ENCODE measurements around the gene MCTP2. TPM values are rescaled to one million over a fixed set of nuclear protein-coding genes. Genes with fewer than 3 reads are reported as not detected.
A peak's percentile ranks its signal among the peaks of the same experiment; 100 is the strongest.

MCTP2 gene
- polyA plus RNA-seq, 4 donors = 4.1 to 11.7 (median 5.6) TPM

DNA sequence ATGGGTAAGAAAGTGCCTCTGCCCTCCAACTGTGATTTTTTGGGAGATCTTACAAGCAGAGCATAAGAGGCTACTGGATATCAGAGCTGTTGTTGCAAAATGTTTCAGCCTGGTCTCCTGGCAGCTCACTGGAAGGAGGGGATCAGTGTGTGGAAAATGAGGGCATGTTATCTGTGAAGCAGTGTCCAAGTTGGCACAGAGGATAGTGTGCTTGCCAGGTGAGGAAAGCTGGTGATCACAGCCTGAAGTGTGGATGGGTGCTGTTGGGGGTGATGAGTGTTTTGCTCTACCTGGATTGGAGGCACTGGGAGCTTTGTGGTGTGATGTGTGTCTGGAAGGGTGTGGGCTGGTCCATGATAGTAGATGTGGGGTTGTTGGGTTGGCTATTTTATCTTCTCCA lies 69.3 kb downstream of the MCTP2 start:
- FAIRE-seq (no peak), DNase-seq (no peak)
- Histone ChIP-seq H3K4me1 (ENCODE audit: control insufficient read depth in 3 of 3, insufficient read depth in 2 of 3, low read depth in 1 of 3, low read length in 2 of 3) (peaks cover 2 to 9% (median 3%) of the 10 kb centered on the region in 3 donors), H3K27me3 (ENCODE audit: control insufficient read depth in 3 of 3, insufficient read depth in 3 of 3, low read length in 3 of 3) (no peaks in the 10 kb centered on the region), H3K27ac (ENCODE audit: low read depth in 1 of 3, low read length in 2 of 3) (no peak overlapping the region), H3K4me3 (ENCODE audit: low read depth in 1 of 3, low read length in 3 of 3) (no peak overlapping the region), H3K9me3 (ENCODE audit: control insufficient read depth in 2 of 2, insufficient read depth in 1 of 2, low read depth in 1 of 2, low read length in 1 of 2) (no peaks in the 10 kb centered on the region), H3K36me3 (ENCODE audit: control insufficient read depth in 3 of 3, insufficient read depth in 2 of 3, low read depth in 1 of 3, low read length in 3 of 3) (peaks cover 0 to 10% (median 3%) of the 10 kb centered on the region in 3 donors)

DNA sequence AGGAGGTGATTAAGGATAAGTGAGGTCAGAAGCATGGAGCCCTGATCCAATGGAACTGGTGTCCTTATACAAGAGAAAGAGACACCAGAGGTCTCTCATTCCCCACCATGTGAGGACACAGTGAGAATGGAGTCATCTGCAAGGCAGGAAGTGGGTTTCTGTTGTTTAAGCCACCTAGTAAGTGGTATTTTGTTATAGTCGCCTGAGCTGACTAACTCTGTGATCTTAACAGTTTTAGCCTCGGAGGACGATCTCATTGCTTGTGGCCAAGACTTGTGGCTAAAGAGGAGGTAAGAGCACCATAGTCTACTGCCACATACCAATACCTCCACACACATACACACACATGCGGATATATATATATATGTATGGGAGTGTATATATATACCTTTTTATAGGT lies 73.8 kb downstream of the MCTP2 start:
- peak in 1 of 2 donors; percentile 47 for DNase-seq
- 65 to 91% (median 81%) methylated on average over 4 of the region's 4 CpGs for WGBS, 3 donors
- peaks cover 0 to 9% (median 3%) of the 10 kb centered on the region in 3 donors for H3K4me1 ChIP-seq (ENCODE audit: control insufficient read depth in 3 of 3, insufficient read depth in 2 of 3, low read depth in 1 of 3, low read length in 2 of 3)
- FAIRE-seq = no peak
- no peak overlapping the region for H3K27ac ChIP-seq (ENCODE audit: low read depth in 1 of 3, low read length in 2 of 3)
- H3K9me3 ChIP-seq (ENCODE audit: control insufficient read depth in 2 of 2, insufficient read depth in 1 of 2, low read depth in 1 of 2, low read length in 1 of 2) = no peaks in the 10 kb centered on the region
- H3K4me3 ChIP-seq (ENCODE audit: low read depth in 1 of 3, low read length in 3 of 3) = no peak overlapping the region
- H3K27me3 ChIP-seq (ENCODE audit: control insufficient read depth in 3 of 3, insufficient read depth in 3 of 3, low read length in 3 of 3) = no peaks in the 10 kb centered on the region
- H3K36me3 ChIP-seq (ENCODE audit: control insufficient read depth in 3 of 3, insufficient read depth in 2 of 3, low read depth in 1 of 3, low read length in 3 of 3) = peaks cover 0 to 12% (median 3%) of the 10 kb centered on the region in 3 donors

DNA sequence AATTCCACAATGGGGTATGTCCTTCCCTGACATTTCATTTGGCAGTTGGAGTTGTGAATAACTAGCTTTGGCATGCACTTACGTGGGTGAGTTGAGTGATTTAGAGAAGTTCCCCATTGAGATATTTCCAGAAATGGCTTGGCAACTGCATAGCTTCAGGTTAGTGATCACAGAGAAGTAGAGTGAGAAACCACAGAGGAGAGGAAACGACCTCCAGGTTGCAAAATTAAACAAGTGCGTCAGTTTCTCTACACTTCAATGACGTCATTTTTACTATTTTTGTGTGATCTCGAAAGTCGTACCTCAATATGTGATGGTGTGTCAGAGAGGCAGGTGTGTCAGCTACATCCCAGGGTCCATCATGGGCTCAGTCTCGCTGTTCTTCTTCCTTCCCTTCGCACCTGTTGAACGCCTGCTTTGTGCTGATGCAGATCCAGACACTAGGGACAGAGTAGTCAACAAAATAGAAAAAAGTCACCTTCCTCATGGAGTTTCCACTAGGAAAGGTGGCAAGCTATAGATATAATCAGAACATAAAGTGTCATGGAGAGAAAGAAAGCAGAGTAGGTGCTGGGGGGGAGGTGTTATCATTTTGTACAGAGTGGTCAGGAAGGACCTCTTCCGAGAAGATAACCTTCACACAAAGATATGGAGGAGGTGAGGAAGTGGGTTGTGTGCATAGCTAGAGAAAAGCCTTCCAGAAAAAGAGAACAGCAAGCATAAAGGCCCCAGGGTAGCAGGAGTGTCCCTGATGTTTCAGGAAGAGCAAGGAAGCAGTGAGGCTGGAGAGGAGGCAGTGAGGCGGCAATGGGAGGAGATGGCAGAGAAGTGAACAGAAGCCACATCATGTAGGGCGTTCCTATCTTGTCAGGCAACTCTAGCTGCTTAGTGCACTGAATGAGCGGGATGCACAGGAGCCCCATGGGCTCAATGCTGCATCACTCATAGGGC lies 75.6 kb downstream of the MCTP2 start:
- Histone ChIP-seq H3K9me3 (ENCODE audit: control insufficient read depth in 2 of 2, insufficient read depth in 1 of 2, low read depth in 1 of 2, low read length in 1 of 2) (no peaks in the 10 kb centered on the region), H3K27me3 (ENCODE audit: control insufficient read depth in 3 of 3, insufficient read depth in 3 of 3, low read length in 3 of 3) (no peaks in the 10 kb centered on the region), H3K27ac (ENCODE audit: low read depth in 1 of 3, low read length in 2 of 3) (no peak overlapping the region), H3K36me3 (ENCODE audit: control insufficient read depth in 3 of 3, insufficient read depth in 2 of 3, low read depth in 1 of 3, low read length in 3 of 3) (peaks cover 0 to 12% (median 2%) of the 10 kb centered on the region in 3 donors), H3K4me1 (ENCODE audit: control insufficient read depth in 3 of 3, insufficient read depth in 2 of 3, low read depth in 1 of 3, low read length in 2 of 3) (peaks cover 0 to 9% (median 2%) of the 10 kb centered on the region in 3 donors), H3K4me3 (ENCODE audit: low read depth in 1 of 3, low read length in 3 of 3) (no peak overlapping the region)
- WGBS, 3 donors = 75 to 88% (median 83%) methylated on average over 13 of the region's 13 CpGs
- FAIRE-seq = no peak
- DNase-seq = no peak

DNA sequence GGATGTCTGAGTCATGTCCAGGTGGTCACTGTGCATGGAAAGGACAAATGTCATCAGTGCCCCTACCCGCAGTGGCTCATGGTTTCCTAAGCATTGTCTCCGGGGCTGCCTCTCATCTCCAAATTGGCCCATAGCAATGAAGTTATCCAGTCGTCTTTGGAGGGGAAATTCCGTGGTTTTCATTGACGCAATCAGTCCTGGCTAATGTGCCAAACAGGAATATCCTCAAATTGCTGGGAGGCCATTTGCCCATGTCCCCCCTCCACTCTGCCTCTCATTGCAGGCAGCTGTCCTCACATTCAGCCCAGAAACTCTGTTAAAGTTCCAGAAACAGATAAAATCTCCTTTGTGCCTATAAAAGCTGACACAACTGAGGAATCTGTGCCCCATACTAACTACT lies 81.6 kb downstream of the MCTP2 start:
- no peak for DNase-seq
- no peak overlapping the region for H3K4me3 ChIP-seq (ENCODE audit: low read depth in 1 of 3, low read length in 3 of 3)
- FAIRE-seq = no peak
- H3K36me3 ChIP-seq (ENCODE audit: control insufficient read depth in 3 of 3, insufficient read depth in 2 of 3, low read depth in 1 of 3, low read length in 3 of 3) = peaks cover 0 to 14% (median 6%) of the 10 kb centered on the region in 3 donors
- H3K27me3 ChIP-seq (ENCODE audit: control insufficient read depth in 3 of 3, insufficient read depth in 3 of 3, low read length in 3 of 3) = no peaks in the 10 kb centered on the region
- no peaks in the 10 kb centered on the region for H3K9me3 ChIP-seq (ENCODE audit: control insufficient read depth in 2 of 2, insufficient read depth in 1 of 2, low read depth in 1 of 2, low read length in 1 of 2)
- H3K27ac ChIP-seq (ENCODE audit: low read depth in 1 of 3, low read length in 2 of 3) = no peak overlapping the region
- WGBS, 3 donors = 77 to 94% (median 91%) methylated on average over 5 of the region's 5 CpGs
- H3K4me1 ChIP-seq (ENCODE audit: control insufficient read depth in 3 of 3, insufficient read depth in 2 of 3, low read depth in 1 of 3, low read length in 2 of 3) = no peaks in the 10 kb centered on the region

DNA sequence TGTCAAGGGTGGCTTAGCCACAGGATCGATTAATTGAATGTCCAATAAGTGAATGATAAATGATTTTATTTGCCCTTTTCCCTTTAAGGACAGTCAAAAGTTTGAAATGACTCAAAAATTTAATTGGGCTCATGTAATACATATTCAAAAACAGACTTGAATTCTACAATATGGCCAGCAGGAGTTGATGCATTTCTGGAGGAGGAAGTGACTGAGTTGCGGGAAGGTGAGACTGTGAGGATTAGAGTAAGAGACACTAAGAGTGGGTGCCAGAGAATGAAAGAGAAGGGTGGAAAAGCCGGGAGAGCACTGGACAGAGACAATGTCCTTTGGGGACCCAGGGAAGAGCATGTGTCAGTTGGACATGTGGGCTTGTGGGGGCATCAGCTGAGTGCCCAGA lies 83.3 kb downstream of the MCTP2 start:
- no peak for FAIRE-seq
- no peaks in the 10 kb centered on the region for H3K9me3 ChIP-seq (ENCODE audit: control insufficient read depth in 2 of 2, insufficient read depth in 1 of 2, low read depth in 1 of 2, low read length in 1 of 2)
- H3K27me3 ChIP-seq (ENCODE audit: control insufficient read depth in 3 of 3, insufficient read depth in 3 of 3, low read length in 3 of 3) = no peaks in the 10 kb centered on the region
- no peak for DNase-seq
- H3K36me3 ChIP-seq (ENCODE audit: control insufficient read depth in 3 of 3, insufficient read depth in 2 of 3, low read depth in 1 of 3, low read length in 3 of 3) = peaks cover 0 to 12% (median 9%) of the 10 kb centered on the region in 3 donors
- no peak overlapping the region for H3K4me3 ChIP-seq (ENCODE audit: low read depth in 1 of 3, low read length in 3 of 3)
- no peaks in the 10 kb centered on the region for H3K4me1 ChIP-seq (ENCODE audit: control insufficient read depth in 3 of 3, insufficient read depth in 2 of 3, low read depth in 1 of 3, low read length in 2 of 3)
- WGBS, 3 donors = 89 to 92% (median 89%) methylated on average over 3 of the region's 3 CpGs
- no peak overlapping the region for H3K27ac ChIP-seq (ENCODE audit: low read depth in 1 of 3, low read length in 2 of 3)

DNA sequence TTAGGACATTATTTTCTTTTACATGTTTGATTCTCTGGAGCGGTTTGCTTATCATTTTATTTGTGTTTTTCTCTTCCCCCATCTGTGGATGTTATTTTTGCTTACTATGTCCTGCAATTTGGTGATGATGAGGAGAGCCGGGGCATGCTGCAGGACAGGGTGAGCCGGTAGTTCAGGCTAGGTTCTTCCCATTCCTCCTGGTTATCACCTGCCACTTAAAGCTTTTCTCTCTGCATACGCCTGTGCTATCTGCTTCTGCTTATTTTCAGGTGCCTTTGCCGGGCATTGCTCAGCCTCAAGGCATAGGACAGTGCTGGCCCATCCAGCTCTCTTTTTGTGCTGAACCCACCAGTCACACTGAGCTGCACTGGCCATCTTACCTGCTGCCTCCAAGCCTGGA lies 85.8 kb downstream of the MCTP2 start:
- Histone ChIP-seq H3K9me3 (ENCODE audit: control insufficient read depth in 2 of 2, insufficient read depth in 1 of 2, low read depth in 1 of 2, low read length in 1 of 2) (no peaks in the 10 kb centered on the region), H3K27ac (ENCODE audit: low read depth in 1 of 3, low read length in 2 of 3) (no peak overlapping the region), H3K36me3 (ENCODE audit: control insufficient read depth in 3 of 3, insufficient read depth in 2 of 3, low read depth in 1 of 3, low read length in 3 of 3) (peaks cover 0 to 12% (median 9%) of the 10 kb centered on the region in 3 donors), H3K4me1 (ENCODE audit: control insufficient read depth in 3 of 3, insufficient read depth in 2 of 3, low read depth in 1 of 3, low read length in 2 of 3) (no peaks in the 10 kb centered on the region), H3K27me3 (ENCODE audit: control insufficient read depth in 3 of 3, insufficient read depth in 3 of 3, low read length in 3 of 3) (no peaks in the 10 kb centered on the region), H3K4me3 (ENCODE audit: low read depth in 1 of 3, low read length in 3 of 3) (no peak overlapping the region)
- DNase-seq (no peak), FAIRE-seq (no peak)
- 86 to 93% (median 87%) methylated on average over 5 of the region's 5 CpGs for WGBS, 3 donors

DNA sequence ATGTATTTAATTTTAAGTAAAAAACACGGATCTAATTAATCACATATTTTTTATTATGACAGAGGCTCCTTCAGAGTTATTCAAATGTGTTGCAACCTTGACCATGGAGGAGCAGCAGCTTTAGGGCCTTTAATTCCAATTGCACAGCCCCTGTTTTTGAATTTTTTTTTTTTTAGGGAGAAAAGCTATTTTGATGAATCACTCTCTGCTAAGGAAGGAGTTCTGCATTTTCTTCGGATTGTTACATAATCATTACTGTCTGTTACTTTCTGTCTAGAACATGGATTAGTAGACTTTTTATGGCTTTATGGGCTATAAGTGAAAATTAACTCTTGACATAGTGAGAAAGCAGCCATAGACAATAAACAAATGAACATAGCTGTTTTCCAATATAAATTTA lies 90.8 kb downstream of the MCTP2 start:
- 37 to 51% (median 50%) methylated on average over 2 of the region's 2 CpGs for WGBS, 3 donors
- H3K4me3 ChIP-seq (ENCODE audit: low read depth in 1 of 3, low read length in 3 of 3) = no peak overlapping the region

DNA sequence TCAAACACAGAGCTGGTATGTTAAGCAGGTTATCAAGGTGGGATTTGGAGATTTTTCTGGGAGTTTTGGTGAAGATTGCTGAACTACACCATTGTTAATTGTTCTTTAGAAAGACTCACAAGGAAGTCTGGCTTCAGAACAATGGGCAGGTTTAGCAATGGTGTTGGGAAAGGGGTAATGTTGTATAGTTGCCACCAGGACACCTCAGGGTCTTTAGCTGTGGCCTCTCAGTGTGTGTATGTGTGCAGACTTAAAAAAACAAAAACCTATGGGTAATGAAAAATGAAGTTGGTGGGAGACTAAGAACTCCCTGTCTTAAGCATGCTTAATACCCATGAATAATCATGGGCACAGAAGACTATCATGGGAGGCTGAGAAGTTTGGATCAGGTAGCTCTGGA lies 91.7 kb downstream of the MCTP2 start:
- FAIRE-seq = no peak
- Histone ChIP-seq H3K27ac (ENCODE audit: low read depth in 1 of 3, low read length in 2 of 3) (no peak overlapping the region), H3K9me3 (ENCODE audit: control insufficient read depth in 2 of 2, insufficient read depth in 1 of 2, low read depth in 1 of 2, low read length in 1 of 2) (no peaks in the 10 kb centered on the region), H3K4me3 (ENCODE audit: low read depth in 1 of 3, low read length in 3 of 3) (no peak overlapping the region), H3K4me1 (ENCODE audit: control insufficient read depth in 3 of 3, insufficient read depth in 2 of 3, low read depth in 1 of 3, low read length in 2 of 3) (no peaks in the 10 kb centered on the region), H3K27me3 (ENCODE audit: control insufficient read depth in 3 of 3, insufficient read depth in 3 of 3, low read length in 3 of 3) (no peaks in the 10 kb centered on the region), H3K36me3 (ENCODE audit: control insufficient read depth in 3 of 3, insufficient read depth in 2 of 3, low read depth in 1 of 3, low read length in 3 of 3) (peaks cover 0 to 4% (median 0%) of the 10 kb centered on the region in 3 donors)
- no peak for DNase-seq

More for the DNA sequence above, 90.8 kb downstream of the MCTP2 start:
- FAIRE-seq (no peak), DNase-seq (no peak)
- Histone ChIP-seq H3K27me3 (ENCODE audit: control insufficient read depth in 3 of 3, insufficient read depth in 3 of 3, low read length in 3 of 3) (no peaks in the 10 kb centered on the region), H3K9me3 (ENCODE audit: control insufficient read depth in 2 of 2, insufficient read depth in 1 of 2, low read depth in 1 of 2, low read length in 1 of 2) (no peaks in the 10 kb centered on the region), H3K27ac (ENCODE audit: low read depth in 1 of 3, low read length in 2 of 3) (no peak overlapping the region), H3K36me3 (ENCODE audit: control insufficient read depth in 3 of 3, insufficient read depth in 2 of 3, low read depth in 1 of 3, low read length in 3 of 3) (peaks cover 0 to 6% (median 4%) of the 10 kb centered on the region in 3 donors), H3K4me1 (ENCODE audit: control insufficient read depth in 3 of 3, insufficient read depth in 2 of 3, low read depth in 1 of 3, low read length in 2 of 3) (no peaks in the 10 kb centered on the region)

Data from small intestine (tissue), 7 donors.